Raji (cell line): ENCODE results near the gene WDR5.

Source experiments
- POLR2A ChIP-seq: IDR thresholded peaks from 2 replicates; pipeline ENCODE4 v1.6.1; 2011; ENCODE audit warnings: low read depth, low read length, control low read depth; ENCODE audit not compliant: insufficient read depth

WDR5 gene

DNA sequence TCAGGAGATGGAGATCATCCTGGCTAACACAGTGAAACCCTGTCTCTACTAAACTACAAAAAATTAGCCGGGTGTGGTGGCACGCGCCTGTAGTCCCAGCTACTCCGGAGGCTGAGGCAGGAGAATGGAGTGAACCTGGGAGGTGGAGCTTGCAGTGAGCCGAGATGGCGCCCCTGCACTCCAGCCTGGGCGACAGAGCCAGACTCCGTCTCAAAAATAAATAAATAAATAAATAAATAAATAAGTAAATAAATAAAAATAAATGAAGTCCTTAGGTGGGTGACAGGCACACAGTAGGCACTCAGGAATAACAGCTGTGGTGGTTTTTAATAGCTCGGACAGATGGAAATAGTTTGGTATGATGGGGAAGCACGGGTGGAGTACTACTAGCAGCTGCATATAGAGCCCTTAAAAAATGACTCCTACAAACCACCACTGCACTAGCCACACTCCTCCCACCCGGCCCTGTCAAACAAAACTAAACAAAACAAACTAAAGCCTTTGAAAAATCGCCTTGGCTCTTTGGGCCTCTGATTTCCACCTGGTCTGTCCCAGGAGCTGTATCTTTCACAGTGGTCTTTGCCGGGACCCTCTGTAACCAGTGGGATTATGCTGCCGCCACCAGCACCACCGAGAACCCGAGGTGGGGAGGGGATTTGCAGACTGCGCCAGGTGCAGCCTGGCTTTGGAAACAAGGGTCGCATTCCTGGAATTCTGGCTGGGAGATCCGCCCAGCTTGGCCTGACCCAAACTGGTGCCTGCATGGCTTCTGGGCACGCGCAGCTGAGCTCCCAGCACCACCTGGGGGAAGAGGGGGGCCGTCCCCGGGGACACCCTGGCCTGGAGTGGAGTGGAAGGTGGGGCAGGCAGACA is 5.1 kb upstream of the WDR5 start:
- TF ChIP-seq POLR2A, result no peak

DNA sequence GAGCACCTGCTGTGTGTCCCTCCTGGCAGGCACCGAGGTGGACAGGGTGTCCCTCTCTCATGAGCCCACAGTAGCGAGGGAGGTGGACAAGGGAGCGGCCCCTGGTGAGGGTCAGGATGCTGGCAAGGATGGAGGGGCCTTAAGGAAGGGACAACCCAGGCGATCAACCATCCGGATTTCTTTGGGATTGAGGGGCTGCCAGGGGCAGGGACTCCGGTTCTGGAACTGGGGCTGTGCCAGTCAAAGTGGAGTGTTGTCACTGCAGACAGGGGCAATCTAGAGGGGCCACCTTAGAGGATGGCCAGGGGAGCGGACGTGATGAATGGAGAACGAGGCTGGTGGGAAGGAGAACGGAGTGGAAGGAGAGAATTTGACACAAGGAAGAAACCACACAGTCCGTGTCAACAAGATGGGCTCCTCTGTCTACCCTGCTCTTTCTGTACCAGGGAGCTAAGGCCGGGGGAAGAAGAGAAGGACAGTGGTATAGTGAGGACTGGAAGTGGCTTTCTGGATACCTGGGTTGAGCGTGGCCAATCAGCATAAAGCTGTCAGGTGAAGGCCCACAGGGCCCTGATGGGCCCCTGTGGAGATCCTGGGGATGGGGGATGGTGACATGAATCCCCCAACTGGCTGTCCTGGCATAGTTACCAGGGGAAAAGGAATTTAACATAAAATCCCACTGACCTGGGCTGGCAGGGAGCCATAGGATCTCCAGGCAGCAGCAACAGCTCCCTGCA is 4.2 kb upstream of the WDR5 start:
- TF ChIP-seq POLR2A, result no peak

DNA sequence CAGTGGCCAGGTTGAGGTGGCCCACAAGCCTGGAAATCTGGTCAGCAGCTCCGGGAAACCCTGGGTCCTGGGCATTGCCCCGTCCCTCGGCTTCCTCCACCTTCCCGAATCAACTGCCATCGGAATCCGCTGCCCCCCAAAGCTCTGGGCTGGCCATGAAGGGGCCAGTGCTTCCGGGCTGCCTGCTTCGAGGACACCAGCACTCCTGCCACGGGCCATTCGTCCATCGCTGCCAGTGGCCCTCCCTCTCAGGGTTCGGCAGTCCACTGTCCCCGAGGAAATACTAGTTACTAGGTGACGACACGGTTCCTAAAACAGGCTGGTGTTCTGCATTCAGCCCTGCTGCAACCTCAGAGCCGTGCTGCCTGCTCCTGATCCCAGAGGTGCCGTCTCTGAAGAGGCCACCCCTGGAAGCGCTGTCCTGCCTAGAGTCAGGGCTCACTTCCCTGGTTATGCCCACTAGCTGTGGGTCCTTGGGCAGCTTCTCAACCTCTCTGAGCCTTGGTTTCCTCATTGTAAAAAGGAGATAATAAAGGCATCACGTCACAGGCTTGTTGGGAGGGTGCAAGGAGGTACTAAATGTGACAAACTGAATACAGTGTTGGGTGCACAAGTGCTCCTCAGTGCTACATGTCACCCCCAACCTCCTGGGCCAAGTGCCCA is 3.5 kb upstream of the WDR5 start:
- no peak for TF ChIP-seq POLR2A

DNA sequence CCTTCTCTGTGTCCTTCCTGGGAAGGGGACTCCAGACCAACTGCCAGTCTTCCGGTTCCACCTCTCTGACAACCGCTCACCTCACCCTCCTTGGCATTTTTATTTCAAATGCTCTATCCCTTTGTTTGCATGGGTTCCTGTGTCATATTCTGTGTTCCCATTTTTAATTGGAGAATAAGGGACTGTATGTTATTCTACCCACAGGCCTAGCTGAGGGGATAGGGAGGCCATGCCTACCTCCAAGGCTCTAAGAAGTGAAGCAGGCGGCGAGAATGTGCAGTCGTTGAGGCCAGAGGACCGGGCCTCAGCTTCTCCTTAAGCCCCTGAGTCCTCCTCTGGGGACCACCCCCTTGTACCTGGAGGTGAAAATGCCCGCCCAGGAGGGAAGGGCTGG is 936 bp upstream of the WDR5 start:
- TF ChIP-seq POLR2A, result no peak

DNA sequence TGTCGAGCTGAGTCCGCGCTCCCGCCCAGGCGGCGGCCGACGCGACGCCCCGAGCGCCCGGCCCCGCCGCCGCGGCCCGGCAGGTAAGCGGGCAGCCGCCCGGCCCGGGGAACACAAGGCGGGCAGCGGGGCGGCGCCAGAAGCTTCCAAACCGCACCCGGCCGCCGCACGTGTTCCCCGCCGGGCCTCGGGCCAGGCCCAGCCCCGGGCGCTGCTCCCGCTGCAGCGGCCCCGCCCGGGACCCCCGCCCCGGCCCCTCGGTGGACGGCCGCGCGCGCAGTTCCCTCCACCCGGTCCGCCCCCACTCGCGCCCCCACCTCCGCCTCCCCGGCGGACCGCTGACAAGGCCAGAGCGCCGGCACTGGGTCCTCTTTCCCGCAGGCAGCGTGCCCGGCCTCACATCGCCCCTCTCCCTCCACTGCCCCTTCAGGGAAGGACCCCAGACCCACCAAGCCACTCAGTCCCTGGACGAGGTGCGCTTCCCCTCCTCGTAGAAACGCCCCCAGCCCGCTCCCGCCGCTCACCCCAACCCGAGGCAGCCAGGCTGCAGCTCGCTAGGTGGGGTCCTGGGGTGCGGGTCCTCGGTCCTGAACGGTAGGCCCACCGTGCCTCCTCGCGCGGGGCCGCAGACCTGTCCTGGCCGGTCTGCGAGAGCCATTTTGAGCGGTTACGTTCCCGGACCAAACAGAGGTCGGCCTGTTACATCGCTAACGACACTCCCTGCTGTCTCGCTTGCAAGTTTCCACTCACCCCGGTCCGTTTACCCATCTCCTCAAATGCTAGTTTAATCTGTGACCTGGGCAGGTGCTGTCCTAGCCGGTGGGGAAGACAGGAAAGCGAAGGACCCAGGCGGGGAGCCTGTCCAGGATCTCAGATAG is 475 bp downstream of the WDR5 start:
- TF ChIP-seq POLR2A, result 0 out of 2 replicates have a peak, but pooled peaks have one; percentile 2

GRCh38 chr9:134136996-134137299 is 1.1 kb downstream of the WDR5 start:
- TF ChIP-seq POLR2A, result no peak

DNA sequence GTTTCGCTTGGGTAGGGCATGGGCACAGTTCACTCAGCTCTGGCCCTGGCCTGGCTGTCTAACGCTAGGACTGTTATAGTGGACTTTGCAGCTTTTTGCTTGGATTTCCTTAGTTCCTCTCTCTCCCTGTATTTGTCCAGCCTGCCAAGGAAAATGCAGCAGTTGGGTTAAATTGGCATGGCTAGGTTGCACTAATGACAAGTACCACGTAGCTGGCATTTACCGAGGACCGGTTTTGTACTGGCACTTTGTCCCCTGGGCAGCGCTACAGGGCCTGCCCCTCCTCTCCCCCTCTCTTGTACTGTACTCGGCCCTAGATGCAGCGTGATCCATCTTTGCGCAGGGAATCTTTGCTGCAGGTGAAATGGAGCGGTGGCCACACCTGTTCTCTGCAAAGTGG is 2.4 kb downstream of the WDR5 start:
- no peak for TF ChIP-seq POLR2A

DNA sequence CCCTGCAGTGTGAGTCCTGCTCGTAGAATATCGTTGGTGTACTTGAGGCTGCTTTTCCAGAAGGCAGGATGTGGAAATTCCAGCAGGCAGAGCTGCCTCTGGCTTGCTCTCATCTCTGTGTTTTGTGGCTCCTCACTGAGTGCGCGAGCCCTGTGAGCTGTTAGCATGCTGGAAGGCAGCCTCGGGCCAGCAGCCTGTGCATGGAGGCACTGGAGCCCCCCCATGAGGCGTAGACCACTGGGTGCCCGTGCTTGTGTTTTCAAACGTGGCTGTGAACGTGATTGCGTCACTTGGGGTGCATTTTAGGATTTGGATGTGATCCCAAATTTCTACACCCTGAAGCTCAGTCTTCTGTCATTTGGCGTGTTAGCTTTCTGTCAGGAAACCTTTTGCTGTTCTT is 3.2 kb downstream of the WDR5 start:
- no peak for TF ChIP-seq POLR2A

DNA sequence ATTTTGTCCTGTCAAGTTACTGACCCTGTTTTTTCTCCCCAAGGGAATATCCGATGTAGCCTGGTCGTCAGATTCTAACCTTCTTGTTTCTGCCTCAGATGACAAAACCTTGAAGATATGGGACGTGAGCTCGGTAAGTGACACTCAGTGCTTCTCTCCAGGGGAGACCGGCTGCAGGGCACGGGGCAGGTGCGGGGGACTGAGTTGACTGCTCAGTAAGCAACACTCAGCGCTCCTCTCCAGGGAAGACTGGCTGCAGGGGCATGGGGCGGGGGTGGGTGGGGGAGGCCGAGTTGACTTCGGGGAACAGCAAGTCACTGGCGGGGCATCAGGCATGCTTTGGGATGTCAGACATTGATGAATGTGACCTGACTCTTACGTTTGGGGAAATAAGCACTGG is 6.0 kb downstream of the WDR5 start:
- TF ChIP-seq POLR2A, result no peak

DNA sequence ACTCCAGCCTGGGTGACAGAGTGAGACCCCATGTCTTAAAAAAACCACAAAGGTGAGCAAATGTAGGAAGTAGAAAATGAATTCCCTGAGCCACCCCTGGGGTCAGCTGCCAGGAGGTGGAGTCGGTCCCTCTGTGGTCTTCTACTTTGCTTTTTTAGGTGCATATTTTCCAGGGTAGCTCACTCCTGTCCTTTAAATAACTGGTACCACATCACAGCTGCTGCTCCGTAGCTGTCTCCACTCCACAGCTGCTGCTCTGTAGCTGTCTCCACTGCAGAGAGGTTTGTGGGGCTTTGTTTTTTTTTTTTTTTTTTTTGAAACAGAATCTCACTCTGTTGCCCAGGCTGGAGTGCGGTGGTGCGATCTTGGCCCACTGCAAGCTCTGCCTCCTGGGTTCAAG is 8.9 kb downstream of the WDR5 start:
- no peak for TF ChIP-seq POLR2A

- no peak for TF ChIP-seq POLR2A
Observed at GRCh38 chr9:134145262-134145661, 9.4 kb downstream of the WDR5 start.

- TF ChIP-seq POLR2A, result no peak
Observed at GRCh38 chr9:134146774-134147493, 11.1 kb downstream of the WDR5 start.

GRCh38 chr9:134149380-134149779 is 13.5 kb downstream of the WDR5 start:
- no peak for TF ChIP-seq POLR2A

- no peak for TF ChIP-seq POLR2A
Observed at GRCh38 chr9:134150557-134151214, 14.8 kb downstream of the WDR5 start.
